ES-I3 (cell line): ENCODE results near the gene LRRC38.
A peak's percentile ranks its signal among the peaks of the same experiment; 100 is the strongest.

Experiments used
- H3K36me3 ChIP-seq: 2 replicates; pipeline ENCODE4 v1.6.1; 2013; ENCODE audit warnings: mild to moderate bottlenecking, low read length, control low read depth, moderate library complexity; ENCODE audit not compliant: insufficient read depth
- H3K4me1 ChIP-seq: 2 replicates; pipeline ENCODE4 v1.6.1; 2013; ENCODE audit warnings: mild to moderate bottlenecking, control low read depth, low read length; ENCODE audit not compliant: insufficient read depth
- H3K9ac ChIP-seq: 2 replicates; pipeline ENCODE4 v1.6.1; 2013; ENCODE audit warnings: low read depth, mild to moderate bottlenecking, low read length, moderate library complexity
- H3K9me3 ChIP-seq: 2 replicates; pipeline ENCODE4 v1.6.1; 2013; ENCODE audit warnings: mild to moderate bottlenecking, low read length, moderate library complexity; ENCODE audit not compliant: control insufficient read depth, insufficient read depth

LRRC38 gene

GRCh38 chr1:13539683-13540082 is 25.9 kb upstream of the LRRC38 start:
- H3K36me3 ChIP-seq, result no peaks in the 10 kb centered on the region
- 0 out of 2 replicates have a peak, but pooled peaks cover 4% of the 10 kb centered on the region for H3K4me1 ChIP-seq
- H3K9me3 ChIP-seq, result no peaks in the 10 kb centered on the region

GRCh38 chr1:13538832-13539231 is 25.0 kb upstream of the LRRC38 start:
- Histone ChIP-seq H3K36me3 (no peaks in the 10 kb centered on the region), H3K4me1 (0 out of 2 replicates have a peak, but pooled peaks cover 4% of the 10 kb centered on the region), H3K9ac (no peak overlapping the region), H3K9me3 (no peaks in the 10 kb centered on the region)

More at GRCh38 chr1:13539683-13540082, 25.9 kb upstream of the LRRC38 start:
- H3K9ac ChIP-seq, result no peak overlapping the region

- Histone ChIP-seq H3K9me3 (no peaks in the 10 kb centered on the region), H3K9ac (no peak overlapping the region)
Observed at GRCh38 chr1:13536571-13536970, 22.8 kb upstream of the LRRC38 start.

GRCh38 chr1:13535227-13535626 is 21.4 kb upstream of the LRRC38 start:
- Histone ChIP-seq H3K36me3 (no peaks in the 10 kb centered on the region), H3K4me1 (0 out of 2 replicates have a peak, but pooled peaks cover 4% of the 10 kb centered on the region), H3K9ac (no peak overlapping the region), H3K9me3 (no peaks in the 10 kb centered on the region)

More at GRCh38 chr1:13536571-13536970, 22.8 kb upstream of the LRRC38 start:
- Histone ChIP-seq H3K36me3 (no peaks in the 10 kb centered on the region), H3K4me1 (0 out of 2 replicates have a peak, but pooled peaks cover 4% of the 10 kb centered on the region)

- Histone ChIP-seq H3K9me3 (no peaks in the 10 kb centered on the region; the same call in 1 of the 2 replicates), H3K36me3 (no peaks in the 10 kb centered on the region), H3K4me1 (0 out of 2 replicates have a peak, but pooled peaks cover 4% of the 10 kb centered on the region), H3K9ac (no peak overlapping the region)
Observed at GRCh38 chr1:13528320-13528719, 14.5 kb upstream of the LRRC38 start.

GRCh38 chr1:13523780-13524477 is 10.1 kb upstream of the LRRC38 start:
- H3K4me1 ChIP-seq, result 0 out of 2 replicates have a peak, but pooled peaks cover 4% of the 10 kb centered on the region
- H3K36me3 ChIP-seq, result no peaks in the 10 kb centered on the region
- H3K9me3 ChIP-seq, result no peaks in the 10 kb centered on the region; the same call in 1 of the 2 replicates
- H3K9ac ChIP-seq, result no peak overlapping the region

- H3K36me3 ChIP-seq, result no peaks in the 10 kb centered on the region
- peaks cover 3% of the 10 kb centered on the region; the same call in 1 of the 2 replicates for H3K9me3 ChIP-seq
- H3K4me1 ChIP-seq, result peaks cover 6% of the 10 kb centered on the region; the same call in 1 of the 2 replicates
- no peak overlapping the region for H3K9ac ChIP-seq
Observed at GRCh38 chr1:13520985-13521384, 7.2 kb upstream of the LRRC38 start.

- Histone ChIP-seq H3K9me3 (peaks cover 3% of the 10 kb centered on the region; the same call in 1 of the 2 replicates), H3K9ac (no peak overlapping the region), H3K4me1 (peaks cover 3% of the 10 kb centered on the region; the same call in 1 of the 2 replicates)
Observed at GRCh38 chr1:13517193-13517812, 3.5 kb upstream of the LRRC38 start.

GRCh38 chr1:13516606-13517005 is 2.8 kb upstream of the LRRC38 start:
- Histone ChIP-seq H3K9ac (no peak overlapping the region), H3K36me3 (no peaks in the 10 kb centered on the region), H3K9me3 (peaks cover 3% of the 10 kb centered on the region; the same call in 1 of the 2 replicates), H3K4me1 (peaks cover 3% of the 10 kb centered on the region; the same call in 1 of the 2 replicates)

More at GRCh38 chr1:13517193-13517812, 3.5 kb upstream of the LRRC38 start:
- H3K36me3 ChIP-seq, result no peaks in the 10 kb centered on the region

GRCh38 chr1:13514821-13515220 is 1.0 kb upstream of the LRRC38 start:
- no peak overlapping the region for H3K9ac ChIP-seq
- peaks cover 3% of the 10 kb centered on the region; the same call in 1 of the 2 replicates for H3K4me1 ChIP-seq
- H3K9me3 ChIP-seq, result peaks cover 3% of the 10 kb centered on the region; the same call in 1 of the 2 replicates

GRCh38 chr1:13513063-13513894 is 524 bp downstream of the LRRC38 start:
- Histone ChIP-seq H3K36me3 (no peaks in the 10 kb centered on the region), H3K9me3 (no peaks in the 10 kb centered on the region), H3K9ac (peak overlapping the region; percentile 54), H3K4me1 (peaks cover 3% of the 10 kb centered on the region; the same call in 1 of the 2 replicates)

More at GRCh38 chr1:13514821-13515220, 1.0 kb upstream of the LRRC38 start:
- H3K36me3 ChIP-seq, result no peaks in the 10 kb centered on the region

- no peaks in the 10 kb centered on the region for H3K36me3 ChIP-seq
- H3K9ac ChIP-seq, result peak overlapping the region; percentile 54; the same call in 1 of the 2 replicates
- no peaks in the 10 kb centered on the region for H3K9me3 ChIP-seq
- peaks cover 3% of the 10 kb centered on the region; the same call in 1 of the 2 replicates for H3K4me1 ChIP-seq
Observed at GRCh38 chr1:13512472-13512871, 1.3 kb downstream of the LRRC38 start.

- Histone ChIP-seq H3K9me3 (no peaks in the 10 kb centered on the region), H3K9ac (no peak overlapping the region), H3K4me1 (peaks cover under 1% of the 10 kb centered on the region; the same call in 1 of the 2 replicates), H3K36me3 (no peaks in the 10 kb centered on the region)
Observed at GRCh38 chr1:13510499-13510898, 3.3 kb downstream of the LRRC38 start.

- Histone ChIP-seq H3K36me3 (no peaks in the 10 kb centered on the region), H3K9ac (no peak overlapping the region), H3K4me1 (peaks cover 9% of the 10 kb centered on the region), H3K9me3 (no peaks in the 10 kb centered on the region)
Observed at GRCh38 chr1:13507075-13507474, 6.7 kb downstream of the LRRC38 start.
